ENCODE results near the gene NTM. TPM values are rescaled to one million over a fixed set of nuclear protein-coding genes. Genes with fewer than 3 reads are reported as not detected.
A peak's percentile ranks its signal among the peaks of the same experiment; 100 is the strongest.

The NTM gene
- polyA plus RNA-seq, 1 donor from 2014 or later, result 39.4 TPM

GRCh38 chr11:131687291-131688047 is 317.1 kb downstream of the NTM start:
- TF ChIP-seq CTCF (IDR thresholded peaks at IDR 0.05; ENCODE audit: poor library complexity, severe bottlenecking) (no peak), POLR2AphosphoS5 (IDR thresholded peaks at IDR 0.05) (no peak), SMC3 (conservative IDR thresholded peaks at IDR 0.05; ENCODE audit: poor library complexity) (no peak), MXI1 (conservative IDR thresholded peaks at IDR 0.05; ENCODE audit: poor library complexity, severe bottlenecking) (no peak), TAF1 (IDR thresholded peaks at IDR 0.05; ENCODE audit: low read depth) (no peak), EP300 (conservative IDR thresholded peaks at IDR 0.05; ENCODE audit: poor library complexity, severe bottlenecking) (no peak), RAD21 (conservative IDR thresholded peaks at IDR 0.05) (no peak), EZH2 (IDR thresholded peaks at IDR 0.05; ENCODE audit: borderline replicate concordance, insufficient read depth, low read length, poor library complexity, severe bottlenecking) (no peak), REST (IDR thresholded peaks at IDR 0.05; ENCODE audit: borderline replicate concordance) (no peak)
- no peaks in the 10 kb centered on the region for H3K9me3 ChIP-seq (ENCODE audit: low read length)
- H3K4me2 ChIP-seq (ENCODE audit: low read length), result no peak overlapping the region
- H3K36me3 ChIP-seq (ENCODE audit: insufficient read depth, low read length), result no peaks in the 10 kb centered on the region
- no peak overlapping the region for H2AFZ ChIP-seq (ENCODE audit: low read depth, low read length)
- no peaks in the 10 kb centered on the region for H3K79me2 ChIP-seq (replicated peaks; ENCODE audit: insufficient read depth, low read length)
- H3K4me3 ChIP-seq (ENCODE audit: low read length), result no peak overlapping the region
- H3K9me2 ChIP-seq (ENCODE audit: insufficient read depth, low read length), result no peaks in the 10 kb centered on the region
- H3K27me3 ChIP-seq (ENCODE audit: insufficient read depth, low read depth, low read length), result no peaks in the 10 kb centered on the region
- H3K27ac ChIP-seq (ENCODE audit: low read length), result no peak overlapping the region
- no peaks in the 10 kb centered on the region for H3F3A ChIP-seq (ENCODE audit: insufficient read depth, low read length, poor library complexity, severe bottlenecking)
- H3K9ac ChIP-seq (ENCODE audit: low read length), result no peak overlapping the region
- H4K20me1 ChIP-seq (ENCODE audit: insufficient read depth), result no peaks in the 10 kb centered on the region

GRCh38 chr11:131688048-131688693 is 317.8 kb downstream of the NTM start:
- H3K9me2 ChIP-seq (ENCODE audit: insufficient read depth, low read length), result no peaks in the 10 kb centered on the region
- no peak overlapping the region for H3K9ac ChIP-seq (ENCODE audit: low read length)
- no peak overlapping the region for H3K4me3 ChIP-seq (ENCODE audit: low read length)
- H3K79me2 ChIP-seq (replicated peaks; ENCODE audit: insufficient read depth, low read length), result no peaks in the 10 kb centered on the region
- H3K36me3 ChIP-seq (ENCODE audit: insufficient read depth, low read length), result no peaks in the 10 kb centered on the region
- no peak for TF ChIP-seq REST (IDR thresholded peaks at IDR 0.05; ENCODE audit: borderline replicate concordance)
- no peak for TF ChIP-seq EP300 (conservative IDR thresholded peaks at IDR 0.05; ENCODE audit: poor library complexity, severe bottlenecking)
- TF ChIP-seq EZH2 (IDR thresholded peaks at IDR 0.05; ENCODE audit: borderline replicate concordance, insufficient read depth, low read length, poor library complexity, severe bottlenecking), result no peak
- TF ChIP-seq MXI1 (conservative IDR thresholded peaks at IDR 0.05; ENCODE audit: poor library complexity, severe bottlenecking), result no peak
- TF ChIP-seq RAD21 (conservative IDR thresholded peaks at IDR 0.05), result peak; percentile 74
- TF ChIP-seq CTCF (IDR thresholded peaks at IDR 0.05; ENCODE audit: poor library complexity, severe bottlenecking), result peak; percentile 80
- peak; percentile 78 for TF ChIP-seq SMC3 (conservative IDR thresholded peaks at IDR 0.05; ENCODE audit: poor library complexity)
- no peak for TF ChIP-seq TAF1 (IDR thresholded peaks at IDR 0.05; ENCODE audit: low read depth)
- no peak for TF ChIP-seq POLR2AphosphoS5 (IDR thresholded peaks at IDR 0.05)
- H3K27ac ChIP-seq (ENCODE audit: low read length), result no peak overlapping the region
- H3K4me2 ChIP-seq (ENCODE audit: low read length), result no peak overlapping the region
- no peaks in the 10 kb centered on the region for H4K20me1 ChIP-seq (ENCODE audit: insufficient read depth)
- no peaks in the 10 kb centered on the region for H3K27me3 ChIP-seq (ENCODE audit: insufficient read depth, low read depth, low read length)
- H3K9me3 ChIP-seq (ENCODE audit: low read length), result no peaks in the 10 kb centered on the region
- no peaks in the 10 kb centered on the region for H3F3A ChIP-seq (ENCODE audit: insufficient read depth, low read length, poor library complexity, severe bottlenecking)
- no peak overlapping the region for H2AFZ ChIP-seq (ENCODE audit: low read depth, low read length)

Measured in neural cell (in vitro differentiated cells).